OCI-M1 (cell line): ENCODE measurements around the gene TBX19.

Experiments used
- DNase-seq: peaks from one replicate; lab custom pipeline; 2025; lab: John Stamatoyannopoulos, UW

The TBX19 gene

GRCh38 chr1:168360151-168361021 lies 79.7 kb downstream of the TBX19 start:
- peak; percentile 39 for DNase-seq

DNA sequence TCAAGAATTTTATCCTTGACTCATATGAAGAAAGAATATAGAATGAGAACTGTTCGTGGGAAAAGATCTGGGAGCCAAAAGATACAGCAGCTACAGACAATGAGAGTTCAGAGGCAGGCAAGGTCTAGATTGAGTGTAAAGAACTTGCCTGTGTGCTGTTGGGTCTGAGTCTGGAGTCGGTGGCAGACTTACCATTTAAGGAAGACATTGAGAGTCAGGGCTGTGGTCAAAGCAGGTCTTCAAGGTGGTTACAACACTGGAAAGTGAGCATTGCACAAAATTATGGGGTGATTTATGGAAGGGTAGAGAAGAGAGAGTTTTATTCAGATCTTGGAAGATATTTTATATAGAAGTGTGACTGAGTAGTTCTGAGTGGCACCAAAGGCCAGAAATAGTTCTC lies 80.6 kb downstream of the TBX19 start:
- DNase-seq, result no peak

- DNase-seq, result peak; percentile 71
Measured at GRCh38 chr1:168362991-168363390, 82.3 kb downstream of the TBX19 start.
